ENCODE data around the gene MYDGF.

DNA sequence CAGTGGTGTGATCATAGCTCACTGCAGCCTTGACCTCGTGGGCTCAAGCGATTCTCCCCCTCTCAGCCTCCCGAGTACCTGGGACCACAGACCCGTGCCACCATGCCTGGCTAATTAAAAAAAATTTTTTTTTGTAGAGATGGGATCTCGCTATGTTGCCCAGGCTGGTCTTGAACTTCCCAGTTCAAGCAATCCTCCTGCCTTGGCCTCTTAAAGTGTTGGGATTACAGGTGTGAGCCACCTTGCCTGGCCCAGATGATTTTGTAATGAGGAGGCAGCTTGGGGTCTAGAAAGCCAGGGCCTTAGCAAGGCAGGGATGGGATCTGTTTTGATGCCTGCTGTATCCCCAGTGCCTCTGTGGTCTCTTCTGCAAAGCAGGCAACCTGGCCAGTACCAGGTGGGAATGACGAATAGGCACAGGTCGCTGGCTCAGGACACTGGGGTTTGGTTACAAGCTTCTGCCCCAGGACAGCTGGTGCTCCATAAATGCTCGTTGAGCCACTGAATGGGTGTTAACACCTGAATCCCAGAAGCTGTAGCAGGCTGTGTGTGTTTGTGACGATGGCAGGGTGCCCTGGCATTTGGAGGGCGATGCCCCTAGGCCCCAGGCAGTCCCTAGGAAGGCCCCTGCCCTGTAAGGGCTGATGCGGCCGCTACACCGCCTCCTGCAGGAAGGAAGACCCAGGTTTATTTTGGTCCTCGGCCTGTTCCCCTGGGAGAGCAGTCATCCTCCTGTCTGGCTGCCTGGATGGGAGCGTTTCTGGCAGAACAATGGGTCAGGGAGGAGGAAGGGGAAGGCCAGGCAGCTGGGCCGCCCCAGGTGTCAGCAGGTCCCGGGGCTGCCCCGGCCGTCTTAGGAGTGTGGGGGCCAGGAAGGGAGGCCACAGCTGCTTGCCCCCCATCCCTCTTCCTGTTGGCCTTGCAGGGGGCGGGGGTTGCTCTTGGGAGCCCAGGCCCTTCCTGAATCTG, 22.2 kb downstream of the MYDGF start:
- no peak for TF ChIP-seq POLR2A (IDR thresholded peaks at IDR 0.05)
- TF ChIP-seq, protein P1, sequence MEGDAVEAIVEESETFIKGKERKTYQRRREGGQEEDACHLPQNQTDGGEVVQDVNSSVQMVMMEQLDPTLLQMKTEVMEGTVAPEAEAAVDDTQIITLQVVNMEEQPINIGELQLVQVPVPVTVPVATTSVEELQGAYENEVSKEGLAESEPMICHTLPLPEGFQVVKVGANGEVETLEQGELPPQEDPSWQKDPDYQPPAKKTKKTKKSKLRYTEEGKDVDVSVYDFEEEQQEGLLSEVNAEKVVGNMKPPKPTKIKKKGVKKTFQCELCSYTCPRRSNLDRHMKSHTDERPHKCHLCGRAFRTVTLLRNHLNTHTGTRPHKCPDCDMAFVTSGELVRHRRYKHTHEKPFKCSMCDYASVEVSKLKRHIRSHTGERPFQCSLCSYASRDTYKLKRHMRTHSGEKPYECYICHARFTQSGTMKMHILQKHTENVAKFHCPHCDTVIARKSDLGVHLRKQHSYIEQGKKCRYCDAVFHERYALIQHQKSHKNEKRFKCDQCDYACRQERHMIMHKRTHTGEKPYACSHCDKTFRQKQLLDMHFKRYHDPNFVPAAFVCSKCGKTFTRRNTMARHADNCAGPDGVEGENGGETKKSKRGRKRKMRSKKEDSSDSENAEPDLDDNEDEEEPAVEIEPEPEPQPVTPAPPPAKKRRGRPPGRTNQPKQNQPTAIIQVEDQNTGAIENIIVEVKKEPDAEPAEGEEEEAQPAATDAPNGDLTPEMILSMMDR (IDR thresholded peaks at IDR 0.05) = no peak
